GM10266 (cell line): ENCODE measurements around the gene HPCAL4.

ENCODE experiments used
- DNase-seq: peaks from one replicate; pipeline ENCODE4 v3.0.0; 2012; ENCODE audit errors: extremely low spot score
- TF ChIP-seq, protein P1 (sequence below): IDR thresholded peaks from 2 replicates; pipeline ENCODE4 v1.5.1; 2012; ENCODE audit warnings: mild to moderate bottlenecking, low read depth; ENCODE audit not compliant: control insufficient read depth, insufficient read depth; ENCODE audit errors: missing control alignments

Gene HPCAL4

DNA sequence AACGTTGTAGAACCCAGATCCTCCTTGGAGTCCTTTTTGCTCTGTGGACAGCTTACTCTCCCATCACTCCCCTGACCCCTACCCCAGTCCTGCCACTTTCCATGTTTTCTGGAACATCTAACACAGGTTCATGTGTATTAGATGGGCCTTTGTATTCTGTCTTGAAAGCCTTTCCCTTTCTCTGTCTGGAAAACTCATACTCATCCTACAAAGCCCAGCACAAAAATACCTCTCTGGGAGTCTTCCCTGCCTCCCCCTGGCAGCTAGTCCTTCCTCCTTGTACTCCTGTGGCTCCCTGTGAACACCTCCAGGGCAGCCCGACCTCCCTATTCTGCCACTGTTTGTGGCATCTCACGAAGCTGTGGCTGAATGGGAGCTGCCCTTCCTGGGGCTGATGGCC, 44.0 kb downstream of the HPCAL4 start:
- TF ChIP-seq, protein P1, sequence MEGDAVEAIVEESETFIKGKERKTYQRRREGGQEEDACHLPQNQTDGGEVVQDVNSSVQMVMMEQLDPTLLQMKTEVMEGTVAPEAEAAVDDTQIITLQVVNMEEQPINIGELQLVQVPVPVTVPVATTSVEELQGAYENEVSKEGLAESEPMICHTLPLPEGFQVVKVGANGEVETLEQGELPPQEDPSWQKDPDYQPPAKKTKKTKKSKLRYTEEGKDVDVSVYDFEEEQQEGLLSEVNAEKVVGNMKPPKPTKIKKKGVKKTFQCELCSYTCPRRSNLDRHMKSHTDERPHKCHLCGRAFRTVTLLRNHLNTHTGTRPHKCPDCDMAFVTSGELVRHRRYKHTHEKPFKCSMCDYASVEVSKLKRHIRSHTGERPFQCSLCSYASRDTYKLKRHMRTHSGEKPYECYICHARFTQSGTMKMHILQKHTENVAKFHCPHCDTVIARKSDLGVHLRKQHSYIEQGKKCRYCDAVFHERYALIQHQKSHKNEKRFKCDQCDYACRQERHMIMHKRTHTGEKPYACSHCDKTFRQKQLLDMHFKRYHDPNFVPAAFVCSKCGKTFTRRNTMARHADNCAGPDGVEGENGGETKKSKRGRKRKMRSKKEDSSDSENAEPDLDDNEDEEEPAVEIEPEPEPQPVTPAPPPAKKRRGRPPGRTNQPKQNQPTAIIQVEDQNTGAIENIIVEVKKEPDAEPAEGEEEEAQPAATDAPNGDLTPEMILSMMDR, result no peak
- DNase-seq, result no peak

DNA sequence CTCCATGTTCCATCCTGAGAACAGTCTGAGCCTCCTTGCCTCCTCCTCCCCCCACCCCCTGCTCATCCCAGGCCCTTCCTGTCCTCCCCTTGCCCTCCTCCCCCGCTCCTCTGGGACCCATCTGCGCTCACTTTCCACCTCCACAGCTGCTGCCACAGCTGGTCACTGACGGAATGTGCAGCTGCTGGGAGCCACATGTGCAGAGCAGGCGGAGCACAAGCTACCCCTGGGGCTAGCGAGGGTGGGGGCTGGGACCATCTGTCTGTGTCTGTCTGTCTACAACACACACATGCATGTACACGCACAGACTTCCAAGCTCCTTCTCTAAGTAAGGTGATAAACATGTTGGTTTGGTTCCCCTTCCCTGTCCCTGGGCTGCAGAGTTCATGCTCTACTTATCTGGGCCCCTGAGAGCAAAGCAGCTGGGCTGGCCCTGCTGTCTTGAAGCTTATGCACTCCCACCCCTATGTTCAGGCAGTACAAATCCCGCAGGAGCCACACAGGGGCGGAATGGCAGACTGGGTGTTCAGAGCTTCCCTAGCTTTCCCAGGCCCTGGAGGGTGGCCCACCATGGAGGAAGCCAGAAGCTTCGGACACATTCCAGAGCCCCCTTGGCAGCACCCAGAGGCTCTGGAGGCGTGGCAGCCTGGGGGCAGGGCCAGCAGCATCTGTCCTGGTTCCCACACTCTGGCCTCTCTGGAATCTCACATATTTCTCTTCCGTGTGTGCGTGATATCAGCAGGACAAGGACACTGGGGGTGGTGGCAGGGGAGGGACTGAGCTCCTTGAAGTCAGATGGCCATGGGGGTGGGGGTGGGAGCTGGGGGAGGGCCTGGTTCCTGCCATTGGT, 44.8 kb downstream of the HPCAL4 start:
- no peak for DNase-seq
- TF ChIP-seq, protein P1, result no peak

DNA sequence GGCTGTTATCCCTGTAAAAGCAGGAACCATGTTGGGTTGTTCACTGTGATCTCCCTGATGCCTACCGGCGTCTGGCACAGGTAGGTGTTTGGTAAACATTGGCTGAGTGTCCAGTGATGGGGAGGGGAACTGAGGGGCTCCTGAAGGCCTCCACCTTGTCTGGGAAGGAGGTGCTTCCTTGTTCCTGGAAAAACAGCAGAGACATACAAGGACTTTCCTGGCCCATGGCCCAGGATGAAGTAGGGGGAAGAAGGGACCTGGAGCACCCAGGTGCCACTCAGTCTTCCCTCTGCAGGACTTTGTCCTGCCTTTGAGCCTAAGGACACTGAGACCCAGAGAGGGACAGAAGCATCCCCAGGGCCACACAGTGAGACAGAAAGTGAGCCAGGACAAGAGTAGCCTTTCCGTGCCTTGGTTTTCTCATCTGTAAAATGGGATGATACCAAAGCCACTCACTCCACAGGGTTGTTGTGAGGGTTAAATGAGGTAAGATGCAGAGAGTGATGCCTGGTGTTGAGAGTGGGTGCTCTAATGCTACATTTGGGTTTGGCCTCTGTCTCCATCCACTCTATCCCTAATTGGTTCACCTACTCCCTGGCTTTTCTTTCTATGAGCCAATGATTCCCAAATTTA, 45.7 kb downstream of the HPCAL4 start:
- TF ChIP-seq, protein P1, result no peak
- DNase-seq, result no peak

DNA sequence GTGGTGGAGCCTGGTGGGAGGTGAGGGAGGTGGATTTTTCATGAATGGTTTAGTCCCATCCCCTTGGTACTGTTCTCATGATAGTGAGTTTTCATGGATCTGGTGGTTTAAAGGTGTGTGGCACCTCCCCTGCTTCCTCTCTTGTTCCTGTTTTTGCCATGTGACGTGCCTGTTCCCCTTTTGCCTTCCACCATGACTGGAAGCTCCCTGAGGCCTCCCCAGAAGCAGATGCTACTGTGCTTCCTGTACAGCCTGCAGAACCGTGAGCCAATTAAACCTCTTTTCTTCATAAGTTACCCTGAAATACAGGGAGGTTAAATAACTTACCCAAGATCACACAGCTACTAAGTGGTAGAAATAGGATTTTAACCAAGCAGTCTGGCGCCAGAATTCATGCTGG, 47.5 kb downstream of the HPCAL4 start:
- TF ChIP-seq, protein P1, result no peak
- no peak for DNase-seq

DNA sequence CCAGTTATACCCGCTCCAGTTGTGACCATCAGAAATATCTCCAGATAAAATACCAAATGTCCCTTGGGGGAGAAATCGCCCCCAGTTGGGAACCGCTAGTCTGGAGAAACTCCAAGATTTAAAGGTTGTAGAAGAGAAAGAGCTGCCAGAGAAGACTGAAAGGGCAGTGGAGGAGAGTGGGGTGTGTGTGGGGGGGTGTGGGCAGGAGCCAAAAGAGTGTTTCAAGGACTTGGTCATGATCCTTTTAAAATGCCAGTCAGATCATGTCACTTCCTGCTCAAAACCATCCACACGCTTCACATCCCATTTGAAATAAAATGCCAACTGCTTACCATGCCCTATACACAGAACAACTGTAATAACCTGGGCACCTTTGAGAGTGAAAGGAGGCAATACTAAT, 48.4 kb downstream of the HPCAL4 start:
- DNase-seq, result no peak
- TF ChIP-seq, protein P1, result no peak

DNA sequence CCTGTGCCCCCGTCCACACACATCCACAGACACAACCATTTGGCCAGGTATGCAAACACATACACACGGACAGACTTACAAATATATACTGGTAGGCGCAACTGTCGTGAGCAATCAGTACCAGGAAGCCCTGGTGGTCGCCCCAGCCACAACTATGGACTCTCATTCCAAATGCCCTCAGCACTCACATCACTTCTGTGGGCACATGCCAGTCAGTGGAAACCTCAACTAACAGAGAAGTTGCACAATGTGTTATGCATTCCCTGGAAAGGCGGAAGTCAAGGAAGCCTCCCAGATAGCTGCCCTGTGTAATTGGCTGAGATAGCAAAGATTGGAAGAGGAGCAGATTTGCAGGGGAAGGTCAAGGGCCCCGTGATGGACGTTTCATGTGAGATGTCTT, 50.4 kb downstream of the HPCAL4 start:
- TF ChIP-seq, protein P1, result no peak
- no peak for DNase-seq
